GM23338 (cell line): ENCODE results near the gene GRAPL. TPM values are rescaled to one million over a fixed set of nuclear protein-coding genes. Genes with fewer than 3 reads are reported as not detected.
"Not testable (repeated sequence)": the region's sequence is repeated elsewhere in the genome, so short reads cannot be mapped to it uniquely, and the experiment has no call there.

ENCODE experiments used
- ATAC-seq: fragments of 200-7000 bp; cut with Tn5 transposase; 3 replicates; pipeline ENCODE4 v1.9.1; 2020
- DNase-seq: peaks from one replicate; pipeline ENCODE4 v3.0.0-alpha.2; 2015; ENCODE audit warnings: low spot score
- H2AFZ ChIP-seq: fragments of 200-600 bp; sonication (generic); 2 replicates; pipeline ENCODE4 v1.8.0; 2016; ENCODE audit warnings: antibody characterized with exemption, mild to moderate bottlenecking, moderate library complexity
- H3F3A ChIP-seq: fragments of 200-600 bp; sonication (generic); replicated peaks from 2 replicates; pipeline ENCODE4 v1.8.0; 2017; ENCODE audit warnings: antibody characterized with exemption, mixed run types, low read depth
- H3K27ac ChIP-seq: fragments of 200-600 bp; sonication (generic); 2 replicates; pipeline ENCODE4 v1.6.1; 2016; ENCODE audit warnings: low read depth
- H3K27me3 ChIP-seq: fragments of 200-600 bp; sonication (generic); 2 replicates; pipeline ENCODE4 v1.8.0; 2016; ENCODE audit warnings: mild to moderate bottlenecking, mixed run types, moderate library complexity; ENCODE audit not compliant: insufficient read depth
- H3K36me3 ChIP-seq: fragments of 200-600 bp; sonication (generic); 2 replicates; pipeline ENCODE4 v1.8.0; 2016; ENCODE audit warnings: mild to moderate bottlenecking; ENCODE audit not compliant: insufficient read depth
- H3K4me1 ChIP-seq: fragments of 200-600 bp; sonication (generic); 2 replicates; pipeline ENCODE4 v1.8.0; 2016; ENCODE audit warnings: mild to moderate bottlenecking, moderate library complexity; ENCODE audit not compliant: insufficient read depth
- H3K4me2 ChIP-seq: fragments of 200-600 bp; sonication (generic); 2 replicates; pipeline ENCODE4 v1.7.1; 2017; ENCODE audit warnings: mixed run types
- H3K4me3 ChIP-seq: fragments of 200-600 bp; sonication (generic); 2 replicates; pipeline ENCODE4 v1.6.1; 2016; ENCODE audit warnings: mixed run types
- H3K79me2 ChIP-seq: fragments of 200-600 bp; sonication (generic); replicated peaks from 2 replicates; pipeline ENCODE4 v1.8.0; 2017; ENCODE audit warnings: mild to moderate bottlenecking; ENCODE audit not compliant: insufficient read depth
- H3K9me2 ChIP-seq: fragments of 200-600 bp; sonication (generic); 2 replicates; pipeline ENCODE4 v1.8.0; 2017; ENCODE audit not compliant: insufficient read depth
- H4K20me1 ChIP-seq: fragments of 200-600 bp; sonication (generic); replicated peaks from 2 replicates; pipeline ENCODE4 v1.8.0; 2017; ENCODE audit warnings: mild to moderate bottlenecking; ENCODE audit not compliant: insufficient read depth
- H3K27ac Mint-ChIP-seq: 2 replicates; pipeline ENCODE4 v1.8.0; 2020; ENCODE audit warnings: inconsistent platforms, mild to moderate bottlenecking, moderate library complexity, mixed read lengths
- H3K27me3 Mint-ChIP-seq: 3 replicates; pipeline ENCODE4 v1.8.0; 2022; ENCODE audit warnings: low read depth, mild to moderate bottlenecking, moderate library complexity, mixed read lengths, inconsistent platforms; ENCODE audit not compliant: insufficient read depth, poor library complexity
- H3K36me3 Mint-ChIP-seq: 3 replicates; pipeline ENCODE4 v1.8.0; 2021; ENCODE audit warnings: low read depth, mild to moderate bottlenecking, inconsistent platforms, moderate library complexity, mixed read lengths
- H3K4me1 Mint-ChIP-seq: 3 replicates; pipeline ENCODE4 v1.8.0; 2020; ENCODE audit warnings: mild to moderate bottlenecking, inconsistent platforms, mixed read lengths
- H3K4me3 Mint-ChIP-seq: 3 replicates; pipeline ENCODE4 v1.8.0; 2021; ENCODE audit warnings: moderate library complexity, mild to moderate bottlenecking, inconsistent platforms, mixed read lengths
- H3K9me3 Mint-ChIP-seq: 3 replicates; pipeline ENCODE4 v1.8.0; 2020; ENCODE audit warnings: moderate library complexity, mild to moderate bottlenecking, inconsistent platforms, mixed read lengths
- polyA plus RNA-seq: library from polyadenylated mRNA; unstranded; fragments of >200 nt; fragmentation: Nextera tagmentation; extraction: Ambion mirVana; gene quantifications from 2 replicates; pipeline ENCODE4 v1.2.1, GENCODE V29; 2016
- total RNA-seq: library from RNA; depleted of rRNA; stranded (reverse); fragments of >200 nt; shearing (Covaris generic); gene quantifications from 2 replicates; pipeline ENCODE4 v1.2.3, GENCODE V29; 2014

GRAPL gene
- total and polyA plus RNA-seq, 2 experiments from 2014 or later = 0.28 TPM; not detected in 1

GRCh38 chr17:19133793-19134192 is 6.4 kb downstream of the GRAPL start:
- not testable (repeated sequence) for H3K4me1 ChIP-seq, H3K9me3 Mint-ChIP-seq, H3K4me3 ChIP-seq, ATAC-seq, H3K27ac Mint-ChIP-seq, H3F3A ChIP-seq, H3K36me3 ChIP-seq, H3K27me3 Mint-ChIP-seq, H3K27ac ChIP-seq, H3K36me3 Mint-ChIP-seq, H3K79me2 ChIP-seq, H4K20me1 ChIP-seq, H2AFZ ChIP-seq, H3K4me3 Mint-ChIP-seq, H3K27me3 ChIP-seq, H3K4me1 Mint-ChIP-seq, DNase-seq, H3K4me2 ChIP-seq, H3K9me2 ChIP-seq

DNA sequence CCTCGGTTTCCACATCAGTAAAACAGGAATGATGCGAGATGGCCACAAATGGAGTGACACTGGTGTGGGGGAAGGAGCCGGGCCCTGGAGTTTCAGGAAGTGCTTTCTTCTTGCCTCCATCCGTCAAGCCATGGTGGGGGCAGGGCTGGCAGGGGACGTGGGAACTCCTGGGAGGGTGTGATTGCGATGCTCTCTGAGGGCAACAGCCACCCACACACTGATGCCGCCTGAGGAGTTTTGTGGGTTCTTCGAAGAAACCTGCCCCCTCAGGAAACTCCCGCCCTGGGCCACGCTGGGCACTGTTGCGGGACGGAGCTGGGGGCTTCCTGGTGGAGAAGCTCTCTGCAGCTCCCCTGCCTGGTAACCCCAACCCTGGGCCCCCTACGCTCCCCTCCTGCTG is 8.0 kb downstream of the GRAPL start:
- DNase-seq, H3K9me3 Mint-ChIP-seq, H4K20me1 ChIP-seq, H3K4me3 Mint-ChIP-seq, H3K4me2 ChIP-seq, H3K27me3 Mint-ChIP-seq, H2AFZ ChIP-seq, H3F3A ChIP-seq, H3K4me3 ChIP-seq, H3K36me3 ChIP-seq, H3K36me3 Mint-ChIP-seq, H3K27ac ChIP-seq, H3K27me3 ChIP-seq, H3K27ac Mint-ChIP-seq, H3K9me2 ChIP-seq, H3K79me2 ChIP-seq, H3K4me1 Mint-ChIP-seq, H3K4me1 ChIP-seq: not testable (repeated sequence)
- ATAC-seq = peak; percentile 13; the same call in 2 of the 3 replicates

DNA sequence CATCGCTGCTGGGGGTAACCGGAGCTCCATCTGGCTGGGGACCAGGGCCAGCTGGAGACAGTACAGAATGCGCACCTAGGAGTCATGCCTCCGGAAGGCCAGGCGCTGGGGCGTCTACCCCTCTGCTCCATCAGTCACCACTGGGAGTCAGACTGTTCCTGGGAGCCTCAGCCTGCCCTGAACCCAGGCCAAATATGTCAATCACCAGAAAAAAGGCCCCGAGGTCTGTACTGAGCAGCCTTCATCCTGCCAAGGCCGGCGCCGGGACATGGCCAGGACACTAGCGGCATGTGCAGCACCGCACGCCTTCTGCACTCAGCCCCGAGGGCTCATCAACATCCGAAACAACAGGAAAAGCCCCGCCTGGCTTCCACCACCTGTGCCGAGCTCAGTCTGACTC is 8.7 kb downstream of the GRAPL start:
- DNase-seq, H3K27me3 Mint-ChIP-seq, H3K9me2 ChIP-seq, H2AFZ ChIP-seq, H3K4me1 ChIP-seq, H3K27ac ChIP-seq, H3K36me3 ChIP-seq, H4K20me1 ChIP-seq, H3K4me3 Mint-ChIP-seq, H3F3A ChIP-seq, H3K4me2 ChIP-seq, H3K36me3 Mint-ChIP-seq, H3K27ac Mint-ChIP-seq, H3K9me3 Mint-ChIP-seq, H3K4me3 ChIP-seq, H3K4me1 Mint-ChIP-seq, H3K27me3 ChIP-seq, H3K79me2 ChIP-seq: not testable (repeated sequence)
- peak; percentile 17 for ATAC-seq

GRCh38 chr17:19136605-19137004 is 9.2 kb downstream of the GRAPL start:
- not testable (repeated sequence) for H3K4me2 ChIP-seq, H3K9me2 ChIP-seq, ATAC-seq, H3K36me3 Mint-ChIP-seq, H3K27ac Mint-ChIP-seq, H3K4me3 Mint-ChIP-seq, H3K4me1 Mint-ChIP-seq, H3K27me3 ChIP-seq, H3K79me2 ChIP-seq, H3K4me3 ChIP-seq, H3K27me3 Mint-ChIP-seq, H3F3A ChIP-seq, H4K20me1 ChIP-seq, H3K4me1 ChIP-seq, H3K9me3 Mint-ChIP-seq, H3K36me3 ChIP-seq, DNase-seq, H2AFZ ChIP-seq, H3K27ac ChIP-seq

GRCh38 chr17:19137959-19138358 is 10.6 kb downstream of the GRAPL start:
- not testable (repeated sequence) for H3K27me3 Mint-ChIP-seq, H2AFZ ChIP-seq, H3K79me2 ChIP-seq, H3K4me1 ChIP-seq, H3K9me2 ChIP-seq, H3K4me3 Mint-ChIP-seq, ATAC-seq, H3K9me3 Mint-ChIP-seq, H3K4me2 ChIP-seq, H3K4me3 ChIP-seq, DNase-seq, H3K4me1 Mint-ChIP-seq, H3K36me3 ChIP-seq, H4K20me1 ChIP-seq, H3K27ac Mint-ChIP-seq, H3K27ac ChIP-seq, H3F3A ChIP-seq, H3K27me3 ChIP-seq, H3K36me3 Mint-ChIP-seq

DNA sequence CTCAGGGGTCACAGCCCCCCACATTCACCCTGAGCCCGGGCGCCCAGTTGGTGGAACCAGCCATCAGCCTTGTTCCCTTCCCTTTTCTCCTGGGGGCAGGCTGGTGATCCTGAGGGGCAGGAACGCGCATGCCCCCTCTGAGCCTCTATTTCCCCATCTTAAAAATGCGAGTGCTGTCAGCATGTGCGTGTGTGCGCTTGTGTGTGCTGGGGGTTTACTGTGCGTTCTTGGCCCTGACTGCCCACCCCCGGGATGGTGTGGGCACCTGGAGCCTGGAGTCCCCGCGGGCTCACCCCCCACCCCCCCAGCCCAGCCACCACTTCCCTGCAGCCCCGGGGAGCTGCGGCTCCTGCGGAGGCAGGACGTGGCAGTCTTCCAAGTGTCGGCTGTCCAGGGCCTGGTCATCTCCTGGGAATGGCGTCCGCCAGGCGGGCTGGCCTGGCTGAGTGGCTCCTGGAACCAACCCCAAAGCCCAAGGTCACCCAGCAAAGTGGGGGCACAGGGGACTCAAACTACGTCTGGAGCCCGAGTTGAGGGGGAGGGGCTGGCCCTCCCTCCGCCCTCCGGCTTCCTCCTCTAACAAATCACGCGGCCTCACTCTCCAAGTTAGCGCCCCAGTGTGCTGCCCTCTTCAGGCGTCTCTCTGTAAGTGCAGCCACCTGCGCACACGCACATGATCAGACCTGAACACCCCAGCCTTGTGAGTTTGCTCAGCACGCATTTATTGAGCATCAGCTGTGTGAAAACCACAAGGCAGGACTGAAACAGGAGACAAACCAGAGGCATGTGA is 14.2 kb downstream of the GRAPL start:
- H3K9me2 ChIP-seq, H3K27ac Mint-ChIP-seq, H3K27ac ChIP-seq, H2AFZ ChIP-seq, H3K4me1 ChIP-seq, H3K36me3 ChIP-seq, H3K27me3 ChIP-seq, H3F3A ChIP-seq, H4K20me1 ChIP-seq, H3K4me1 Mint-ChIP-seq, H3K36me3 Mint-ChIP-seq, H3K4me3 Mint-ChIP-seq, H3K4me3 ChIP-seq, H3K79me2 ChIP-seq, H3K27me3 Mint-ChIP-seq, DNase-seq, H3K9me3 Mint-ChIP-seq, H3K4me2 ChIP-seq: not testable (repeated sequence)
- peak; percentile 67 for ATAC-seq

DNA sequence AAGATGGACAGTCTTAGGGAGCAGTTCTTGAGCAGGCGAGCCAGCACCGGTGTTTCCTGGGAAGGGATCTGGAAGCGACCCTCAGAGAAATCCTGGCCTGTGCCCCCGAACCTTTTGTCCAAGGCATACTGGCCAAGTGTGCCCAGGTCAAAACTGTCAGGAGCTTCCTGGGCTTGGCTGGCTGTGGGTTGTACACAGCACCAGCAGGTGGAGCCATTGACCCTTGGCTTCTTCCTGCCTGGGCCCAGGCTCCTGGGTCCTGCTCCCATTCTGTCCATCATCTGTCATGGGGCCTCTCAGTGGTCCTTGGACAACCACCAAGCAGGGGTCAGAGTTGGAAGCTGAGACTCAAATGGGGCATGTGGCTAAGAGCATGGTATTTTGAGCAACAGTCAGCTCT is 15.0 kb downstream of the GRAPL start:
- not testable (repeated sequence) for H4K20me1 ChIP-seq, H3K36me3 Mint-ChIP-seq, H3K9me3 Mint-ChIP-seq, H3K36me3 ChIP-seq, H3K4me2 ChIP-seq, H3K27me3 Mint-ChIP-seq, H3F3A ChIP-seq, H2AFZ ChIP-seq, H3K27ac ChIP-seq, H3K79me2 ChIP-seq, H3K4me3 ChIP-seq, H3K4me1 ChIP-seq, DNase-seq, H3K4me1 Mint-ChIP-seq, H3K27ac Mint-ChIP-seq, H3K27me3 ChIP-seq, H3K9me2 ChIP-seq, H3K4me3 Mint-ChIP-seq
- peak; percentile 39 for ATAC-seq
